Trophoblast cell (in vitro differentiated cells and primary cell): ENCODE data around the gene ITGA6. TPM values are rescaled to one million over a fixed set of nuclear protein-coding genes. Genes with fewer than 3 reads are reported as not detected.
A peak's percentile ranks its signal among the peaks of the same experiment; 100 is the strongest.

ENCODE experiments used
- DNase-seq, 2 donors: peaks; one replicate each; pipeline ENCODE4 v3.0.0-alpha.2; 2016
- H2AFZ ChIP-seq: 2 replicates; pipeline ENCODE4 v1.6.1; 2013; ENCODE audit warnings: low read length, moderate library complexity, mild to moderate bottlenecking; ENCODE audit not compliant: insufficient read depth, poor library complexity
- H2AK5ac ChIP-seq: 2 replicates; pipeline ENCODE4 v1.6.1; 2013; ENCODE audit warnings: mild to moderate bottlenecking, low read length
- H2BK120ac ChIP-seq: 2 replicates; pipeline ENCODE4 v1.6.1; 2013; ENCODE audit warnings: low read length, mild to moderate bottlenecking, moderate library complexity; ENCODE audit not compliant: insufficient read depth, poor library complexity
- H2BK12ac ChIP-seq: 2 replicates; pipeline ENCODE4 v1.6.1; 2013; ENCODE audit warnings: mild to moderate bottlenecking, low read length, moderate library complexity
- H2BK5ac ChIP-seq: 2 replicates; pipeline ENCODE4 v1.6.1; 2013; ENCODE audit warnings: low read length, low read depth, moderate library complexity, mild to moderate bottlenecking; ENCODE audit not compliant: poor library complexity
- H3K14ac ChIP-seq: 2 replicates; pipeline ENCODE4 v1.6.1; 2013; ENCODE audit warnings: mild to moderate bottlenecking, low read length
- H3K18ac ChIP-seq: 2 replicates; pipeline ENCODE4 v1.6.1; 2013; ENCODE audit warnings: mild to moderate bottlenecking, low read length
- H3K23ac ChIP-seq: 2 replicates; pipeline ENCODE4 v1.6.1; 2013; ENCODE audit warnings: low read length
- H3K27ac ChIP-seq: 2 replicates; pipeline ENCODE4 v1.5.1; 2013; ENCODE audit warnings: low read depth, mild to moderate bottlenecking, inconsistent platforms, low read length, moderate library complexity
- H3K27me3 ChIP-seq: 2 replicates; pipeline ENCODE4 v1.6.1; 2013; ENCODE audit warnings: inconsistent platforms, mild to moderate bottlenecking, low read length, moderate library complexity; ENCODE audit not compliant: insufficient read depth
- H3K36me3 ChIP-seq, 2 experiments: 1 replicate in 1 of 2; 2 replicates in 1 of 2; pipeline ENCODE4 v1.6.1; 2013; ENCODE audit warnings: low read length in 2 of 2, mild to moderate bottlenecking in 2 of 2, moderate library complexity in 1 of 2; ENCODE audit not compliant: insufficient read depth in 2 of 2, control insufficient read depth in 1 of 2
- H3K4ac ChIP-seq: 2 replicates; pipeline ENCODE4 v1.6.1; 2013; ENCODE audit warnings: low read depth, mild to moderate bottlenecking, low read length, moderate library complexity
- H3K4me1 ChIP-seq, 2 experiments: 1 replicate in 1 of 2; 2 replicates in 1 of 2; pipeline ENCODE4 v1.6.1; 2013; ENCODE audit warnings: low read length in 2 of 2, mild to moderate bottlenecking in 2 of 2, moderate library complexity in 1 of 2; ENCODE audit not compliant: insufficient read depth in 2 of 2, control insufficient read depth in 1 of 2
- H3K4me2 ChIP-seq: 2 replicates; pipeline ENCODE4 v1.6.1; 2013; ENCODE audit warnings: inconsistent platforms, mild to moderate bottlenecking, low read length, moderate library complexity
- H3K4me3 ChIP-seq: 2 replicates; pipeline ENCODE4 v1.5.1; 2013; ENCODE audit warnings: mild to moderate bottlenecking, low read depth, low read length, inconsistent platforms
- H3K79me1 ChIP-seq: one replicate; pipeline ENCODE4 v1.6.1; 2013; ENCODE audit warnings: low read length
- H3K79me2 ChIP-seq: 2 replicates; pipeline ENCODE4 v1.6.1; 2013; ENCODE audit warnings: low read length, mild to moderate bottlenecking; ENCODE audit not compliant: control insufficient read depth, insufficient read depth, poor library complexity
- H3K9ac ChIP-seq: 2 replicates; pipeline ENCODE4 v1.6.1; 2013; ENCODE audit warnings: mild to moderate bottlenecking, low read length
- H3K9me3 ChIP-seq: 2 replicates; pipeline ENCODE4 v1.6.1; 2013; ENCODE audit warnings: low read depth, mild to moderate bottlenecking, control low read depth, inconsistent platforms, low read length; ENCODE audit not compliant: insufficient read depth
- H4K12ac ChIP-seq: 2 replicates; pipeline ENCODE4 v1.6.1; 2013; ENCODE audit warnings: low read depth, mild to moderate bottlenecking, low read length, moderate library complexity
- H4K8ac ChIP-seq: 2 replicates; pipeline ENCODE4 v1.6.1; 2013; ENCODE audit warnings: low read depth, mild to moderate bottlenecking, low read length, moderate library complexity
- H4K91ac ChIP-seq: one replicate; pipeline ENCODE4 v1.6.1; 2013; ENCODE audit warnings: low read depth, mild to moderate bottlenecking, low read length, moderate library complexity
- WGBS: extraction: QIAGEN DNeasy Blood & Tissue Kit; methylation state at CpG from one replicate; pipeline ENCODE4 v1.1.7; 2013; ENCODE audit warnings: missing lambda C conversion rate; ENCODE audit not compliant: insufficient read length, insufficient coverage; ENCODE audit errors: extremely low coverage; 5-methylcytosine and 5-hydroxymethylcytosine counted together
- polyA plus RNA-seq: library from polyadenylated mRNA; stranded (reverse); fragments of 200-250 nt; gene quantifications from 2 replicates; pipeline ENCODE4 v1.2.3, GENCODE V29; 2013

ITGA6 gene
- 26.5 and 28.2 TPM in 2 replicates for polyA plus RNA-seq

DNA sequence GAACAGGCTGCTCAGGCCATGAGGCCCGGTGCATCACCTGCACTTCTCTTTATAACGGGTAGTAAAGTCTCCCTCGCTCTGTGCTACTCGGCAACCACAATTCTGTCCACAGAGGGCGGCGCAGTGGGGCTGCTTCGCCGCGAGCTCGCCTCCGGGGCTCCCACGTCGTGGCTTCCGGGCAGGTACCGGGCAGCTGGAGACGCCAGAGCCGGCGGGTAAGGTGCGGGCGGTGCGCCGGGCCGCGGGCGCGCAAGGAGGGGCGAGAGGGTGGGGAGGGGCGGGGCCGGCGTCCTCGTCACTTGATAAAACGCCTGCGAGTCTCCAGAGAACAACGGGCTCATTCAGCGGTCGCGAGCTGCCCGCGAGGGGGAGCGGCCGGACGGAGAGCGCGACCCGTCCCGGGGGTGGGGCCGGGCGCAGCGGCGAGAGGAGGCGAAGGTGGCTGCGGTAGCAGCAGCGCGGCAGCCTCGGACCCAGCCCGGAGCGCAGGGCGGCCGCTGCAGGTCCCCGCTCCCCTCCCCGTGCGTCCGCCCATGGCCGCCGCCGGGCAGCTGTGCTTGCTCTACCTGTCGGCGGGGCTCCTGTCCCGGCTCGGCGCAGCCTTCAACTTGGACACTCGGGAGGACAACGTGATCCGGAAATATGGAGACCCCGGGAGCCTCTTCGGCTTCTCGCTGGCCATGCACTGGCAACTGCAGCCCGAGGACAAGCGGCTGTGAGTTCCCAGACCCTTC lies at the start of gene ITGA6:
TSS of gene ITGA6 (plus strand) at position 331 of the 734 bp plus-strand sequence.
- Histone ChIP-seq H3K4me1 (peaks cover 2 to 10% of the 10 kb centered on the region in 2 experiments), H3K4me2 (peak within 1 kb of the TSS; percentile 82), H2BK120ac (peak within 1 kb of the TSS; percentile 64), H4K91ac (peak within 1 kb of the TSS; percentile 26), H3K18ac (peak within 1 kb of the TSS; percentile 67), H3K4me3 (peak within 1 kb of the TSS; percentile 75), H4K12ac (no peak within 1 kb of the TSS), H3K79me2 (peaks cover 3% of the 10 kb centered on the region), H3K27me3 (no peaks in the 10 kb centered on the region), H3K79me1 (peaks cover 3% of the 10 kb centered on the region), H3K14ac (peak within 1 kb of the TSS; percentile 36), H2BK5ac (no peak within 1 kb of the TSS), H4K8ac (peak within 1 kb of the TSS; percentile 46), H3K36me3 (no peaks in the 10 kb centered on the region), H3K9me3 (no peaks in the 10 kb centered on the region), H3K27ac (no peak within 1 kb of the TSS), H2BK12ac (no peak within 1 kb of the TSS), H2AFZ (peak within 1 kb of the TSS; percentile 38), H2AK5ac (no peak within 1 kb of the TSS), H3K23ac (no peak within 1 kb of the TSS), H3K4ac (no peak within 1 kb of the TSS), H3K9ac (peak within 1 kb of the TSS; percentile 63)
- WGBS = no CpG with 5 or more reads among the region's 79 CpGs
- DNase-seq = peak; percentile 90 to 94

DNA sequence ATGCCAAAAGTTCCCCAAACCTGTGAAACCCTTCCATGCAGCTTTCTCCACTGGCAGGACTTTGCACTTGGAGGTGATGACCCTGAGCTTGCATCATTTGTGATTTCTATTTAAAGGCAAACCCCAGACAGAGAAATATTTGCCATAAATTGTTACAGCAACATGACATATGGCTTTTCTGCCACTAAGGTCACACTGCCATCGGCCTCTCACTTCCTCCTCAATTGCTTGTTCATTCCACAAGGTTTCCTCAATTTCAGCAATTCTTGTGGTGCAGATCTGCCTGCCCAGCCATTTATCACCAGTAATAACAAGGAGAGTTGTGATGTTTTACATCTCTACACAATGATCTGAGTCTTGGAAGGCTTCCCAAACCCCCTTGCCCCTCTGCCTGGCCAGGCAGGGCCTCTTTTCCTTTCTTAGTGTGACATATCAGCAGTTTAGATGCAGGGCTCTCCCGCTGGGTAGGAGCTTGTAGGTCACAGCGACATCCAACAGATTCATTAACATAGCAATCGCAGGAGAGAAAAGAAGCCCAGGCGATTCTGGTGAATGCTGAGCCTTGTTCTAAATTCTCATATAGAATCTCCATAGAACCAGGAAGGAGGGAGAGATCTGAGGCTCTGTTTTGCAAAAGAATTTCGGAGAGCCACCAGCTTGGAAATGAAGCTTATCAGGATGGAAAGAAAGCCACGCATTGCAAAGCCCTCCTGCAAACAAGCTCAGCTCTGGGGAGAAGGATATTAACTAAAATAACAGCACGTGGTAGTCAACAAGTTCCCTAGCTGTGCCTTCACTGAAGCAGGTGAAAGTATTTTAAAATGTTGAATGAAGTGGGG lies 46.7 kb upstream of the ITGA6 start:
- peak in 1 of 2 donors; percentile 7 for DNase-seq
- H2BK12ac ChIP-seq = no peak overlapping the region
- H4K12ac ChIP-seq = no peak overlapping the region
- no peak overlapping the region for H4K91ac ChIP-seq
- H3K18ac ChIP-seq = no peak overlapping the region
- no peak overlapping the region for H3K14ac ChIP-seq
- no peak overlapping the region for H2AK5ac ChIP-seq
- no peak overlapping the region for H4K8ac ChIP-seq
- no peak overlapping the region for H3K9ac ChIP-seq
- no peaks in the 10 kb centered on the region for H3K9me3 ChIP-seq
- no peaks in the 10 kb centered on the region for H3K79me1 ChIP-seq
- no peak overlapping the region for H2BK120ac ChIP-seq
- H3K36me3 ChIP-seq = no peaks in the 10 kb centered on the region
- H3K79me2 ChIP-seq = no peaks in the 10 kb centered on the region
- H2BK5ac ChIP-seq = no peak overlapping the region
- no peak overlapping the region for H2AFZ ChIP-seq
- H3K27ac ChIP-seq = no peak overlapping the region
- H3K4me1 ChIP-seq = peaks cover 7 to 9% of the 10 kb centered on the region in 2 experiments
- no peak overlapping the region for H3K23ac ChIP-seq
- no CpG with 5 or more reads among the region's 8 CpGs for WGBS
- no peak overlapping the region for H3K4me2 ChIP-seq
- H3K4me3 ChIP-seq = no peak overlapping the region
- no peaks in the 10 kb centered on the region for H3K27me3 ChIP-seq
- H3K4ac ChIP-seq = no peak overlapping the region

DNA sequence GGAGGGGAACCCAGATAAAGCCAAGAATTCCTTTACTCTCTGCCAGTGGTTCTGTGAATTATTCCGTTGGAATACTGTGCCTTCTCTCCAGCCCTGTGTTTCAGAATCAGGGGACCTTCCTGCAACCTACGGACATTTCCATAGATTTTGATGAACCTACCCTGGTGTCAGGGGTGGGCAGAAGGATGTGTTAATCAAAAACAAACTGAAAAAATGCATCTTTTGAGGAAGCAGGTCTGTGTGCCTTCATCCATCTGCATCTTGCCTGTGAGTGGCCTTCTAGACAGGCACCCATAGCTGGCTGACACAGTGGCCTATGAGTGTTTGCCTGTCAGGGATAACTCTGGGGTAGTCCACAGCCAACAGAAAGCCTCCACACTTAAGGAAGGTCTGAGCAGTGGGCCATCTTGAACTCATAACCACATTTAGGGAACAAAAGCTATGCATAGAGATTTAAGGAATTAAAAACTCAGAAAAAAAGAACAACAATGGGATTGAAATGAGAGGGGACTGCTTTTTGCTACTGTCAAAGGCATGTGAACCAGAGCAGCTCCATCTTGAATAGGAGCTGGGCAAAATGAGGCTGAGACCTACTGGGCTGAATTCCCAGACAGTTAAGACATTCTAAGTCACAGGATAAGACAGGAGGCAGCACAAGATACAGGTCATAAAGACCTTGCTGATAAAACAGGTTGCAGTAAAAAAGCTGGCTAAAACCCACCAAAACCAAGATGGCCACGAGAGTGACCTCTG lies 45.9 kb upstream of the ITGA6 start:
- no peaks in the 10 kb centered on the region for H3K36me3 ChIP-seq
- H2BK120ac ChIP-seq = peak overlapping the region; percentile 20
- WGBS = no CpG with 5 or more reads among the region's 3 CpGs
- H3K27ac ChIP-seq = no peak overlapping the region
- H3K4me1 ChIP-seq = peaks cover 7 to 9% of the 10 kb centered on the region in 2 experiments
- H3K23ac ChIP-seq = no peak overlapping the region
- H3K4me2 ChIP-seq = no peak overlapping the region
- no peak overlapping the region for H2AFZ ChIP-seq
- no peak for DNase-seq
- H2BK12ac ChIP-seq = no peak overlapping the region
- H3K18ac ChIP-seq = no peak overlapping the region
- H3K9me3 ChIP-seq = no peaks in the 10 kb centered on the region
- H4K8ac ChIP-seq = no peak overlapping the region
- no peak overlapping the region for H2AK5ac ChIP-seq
- no peaks in the 10 kb centered on the region for H3K27me3 ChIP-seq
- H3K79me2 ChIP-seq = no peaks in the 10 kb centered on the region
- no peak overlapping the region for H4K12ac ChIP-seq
- no peak overlapping the region for H4K91ac ChIP-seq
- H3K4ac ChIP-seq = no peak overlapping the region
- H3K9ac ChIP-seq = no peak overlapping the region
- H3K14ac ChIP-seq = no peak overlapping the region
- H2BK5ac ChIP-seq = no peak overlapping the region
- H3K4me3 ChIP-seq = no peak overlapping the region
- H3K79me1 ChIP-seq = no peaks in the 10 kb centered on the region

DNA sequence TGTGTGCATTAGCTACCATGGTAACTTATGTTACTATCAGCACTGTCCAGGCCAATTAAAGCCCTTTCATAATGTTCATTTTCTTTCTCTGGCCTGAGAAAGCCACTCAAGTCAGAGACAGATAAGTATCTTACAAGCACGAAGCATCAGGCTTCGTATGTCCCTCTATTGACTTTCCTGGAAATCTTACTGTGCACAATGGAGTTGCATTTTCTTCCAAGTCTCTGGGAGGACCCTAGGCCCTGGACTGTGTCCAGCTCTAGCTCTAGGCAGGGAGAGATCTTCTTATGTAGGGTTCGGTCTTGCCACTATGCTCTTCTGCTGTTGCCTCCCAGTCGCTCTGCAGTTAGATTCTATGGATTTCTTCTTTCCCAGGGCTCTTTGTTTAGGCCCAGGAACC lies 40.0 kb upstream of the ITGA6 start:
- Histone ChIP-seq H3K79me2 (no peaks in the 10 kb centered on the region), H2AFZ (no peak overlapping the region), H3K36me3 (no peaks in the 10 kb centered on the region), H3K18ac (no peak overlapping the region), H3K4ac (no peak overlapping the region), H4K8ac (no peak overlapping the region), H3K9me3 (no peaks in the 10 kb centered on the region), H3K23ac (no peak overlapping the region), H3K9ac (no peak overlapping the region), H3K79me1 (no peaks in the 10 kb centered on the region), H3K4me1 (no peaks in the 10 kb centered on the region), H3K14ac (no peak overlapping the region), H4K91ac (no peak overlapping the region), H3K4me2 (no peak overlapping the region), H4K12ac (no peak overlapping the region), H3K4me3 (no peak overlapping the region), H2AK5ac (no peak overlapping the region), H2BK5ac (no peak overlapping the region), H2BK12ac (no peak overlapping the region), H2BK120ac (no peak overlapping the region), H3K27me3 (no peaks in the 10 kb centered on the region), H3K27ac (no peak overlapping the region)
- WGBS = no CpG with 5 or more reads among the region's 4 CpGs
- DNase-seq = no peak
